CD14-positive monocyte (primary cell): ENCODE results near the gene RYR3. TPM values are rescaled to one million over a fixed set of nuclear protein-coding genes. Genes with fewer than 3 reads are reported as not detected.

Source experiments
- DNase-seq, 3 donors: peaks; one replicate each; pipeline ENCODE4 v3.0.0-alpha.2; 2011 to 2022
- H2AFZ ChIP-seq: 2 replicates; pipeline ENCODE4 v1.6.0; 2012; ENCODE audit warnings: mild to moderate bottlenecking, low read depth, low read length, inconsistent platforms; ENCODE audit not compliant: insufficient read depth, poor library complexity, severe bottlenecking
- H3K27ac ChIP-seq, 2 donors: 1 replicate in 1 of 2; 2 replicates in 1 of 2; pipeline ENCODE4 v1.5.1; 2012 to 2013; ENCODE audit warnings: low read length in 2 of 2, control low read depth in 1 of 2, inconsistent platforms in 1 of 2, low read depth in 1 of 2, mild to moderate bottlenecking in 1 of 2
- H3K27me3 ChIP-seq, 2 donors: one replicate each; pipeline versions ENCODE4 v1.6.0 to v1.6.1; 2011 to 2013; ENCODE audit warnings: low read length in 2 of 2; ENCODE audit not compliant: control insufficient read depth in 2 of 2, insufficient read depth in 2 of 2
- H3K36me3 ChIP-seq, 2 donors: replicated peaks in 1 of 2; 1 replicate in 1 of 2; 2 replicates in 1 of 2; pipeline versions ENCODE4 v1.5.1 to v1.6.1; 2012 to 2013; ENCODE audit warnings: low read length in 2 of 2, control low read depth in 1 of 2, inconsistent platforms in 1 of 2, mild to moderate bottlenecking in 1 of 2; ENCODE audit not compliant: insufficient read depth in 2 of 2, control insufficient read depth in 1 of 2
- H3K4me1 ChIP-seq, 2 donors: 1 replicate in 1 of 2; 2 replicates in 1 of 2; pipeline versions ENCODE4 v1.5.1 to v1.6.1; 2012 to 2013; ENCODE audit warnings: low read length in 2 of 2, control low read depth in 1 of 2, inconsistent platforms in 1 of 2, mild to moderate bottlenecking in 1 of 2, moderate library complexity in 1 of 2; ENCODE audit not compliant: insufficient read depth in 2 of 2, control insufficient read depth in 1 of 2
- H3K4me2 ChIP-seq: replicated peaks from 2 replicates; pipeline ENCODE3; 2012; ENCODE audit warnings: low read length, moderate library complexity, mild to moderate bottlenecking; ENCODE audit not compliant: poor library complexity, severe bottlenecking; ENCODE audit errors: extremely low read depth
- H3K4me3 ChIP-seq, 3 experiments: fragments of 200-600 bp in 1 of 3; sonication (generic) in 1 of 3; replicated peaks in 1 of 3; 1 replicate in 2 of 3; 2 replicates in 1 of 3; pipeline ENCODE4 v1.5.1; 2011 to 2013; ENCODE audit warnings: low read length in 3 of 3, mild to moderate bottlenecking in 3 of 3, control low read depth in 2 of 3, low read depth in 2 of 3, inconsistent platforms in 1 of 3, moderate library complexity in 1 of 3
- H3K79me2 ChIP-seq: 2 replicates; pipeline ENCODE4 v1.6.0; 2012; ENCODE audit warnings: mild to moderate bottlenecking, control low read depth, inconsistent platforms, low read length, moderate library complexity; ENCODE audit not compliant: insufficient read depth
- H3K9ac ChIP-seq: 2 replicates; pipeline ENCODE4 v1.6.0; 2017; ENCODE audit warnings: low read length, mild to moderate bottlenecking; ENCODE audit not compliant: insufficient read depth, poor library complexity, severe bottlenecking
- H3K9me3 ChIP-seq, 2 donors: replicated peaks in 1 of 2; 1 replicate in 1 of 2; 2 replicates in 1 of 2; pipeline versions ENCODE4 v1.5.1 to v1.6.1; 2012 to 2013; ENCODE audit warnings: low read length in 2 of 2, control low read depth in 1 of 2; ENCODE audit not compliant: control insufficient read depth in 1 of 2, insufficient read depth in 1 of 2
- H4K20me1 ChIP-seq: 2 replicates; pipeline ENCODE4 v1.6.0; 2012; ENCODE audit warnings: mild to moderate bottlenecking, low read length, control low read depth, moderate library complexity; ENCODE audit not compliant: insufficient read depth
- H3K27ac Mint-ChIP-seq, 7 donors: one replicate each; pipeline ENCODE4 v1.8.0; 2020; ENCODE audit warnings: mild to moderate bottlenecking in 7 of 7, mixed read lengths in 7 of 7, moderate library complexity in 6 of 7, inconsistent platforms in 2 of 7
- H3K27me3 Mint-ChIP-seq, 3 donors: one replicate each; pipeline ENCODE4 v1.8.0; 2021 to 2022; ENCODE audit warnings: low read depth in 3 of 3, mild to moderate bottlenecking in 3 of 3, mixed read lengths in 3 of 3, moderate library complexity in 3 of 3, inconsistent platforms in 1 of 3
- H3K36me3 Mint-ChIP-seq, 2 donors: one replicate each; pipeline ENCODE4 v1.8.0; 2020; ENCODE audit warnings: mixed read lengths in 2 of 2, inconsistent platforms in 1 of 2, mild to moderate bottlenecking in 1 of 2
- H3K4me1 Mint-ChIP-seq: one replicate; pipeline ENCODE4 v1.8.0; 2020; ENCODE audit warnings: mild to moderate bottlenecking, mixed read lengths
- H3K4me3 Mint-ChIP-seq, 2 donors: one replicate each; pipeline ENCODE4 v1.8.0; 2020; ENCODE audit warnings: mild to moderate bottlenecking in 2 of 2, mixed read lengths in 2 of 2, moderate library complexity in 1 of 2
- H3K9me3 Mint-ChIP-seq, 7 donors: one replicate each; pipeline ENCODE4 v1.8.0; 2020 to 2022; ENCODE audit warnings: mixed read lengths in 7 of 7, mild to moderate bottlenecking in 6 of 7, moderate library complexity in 6 of 7, inconsistent platforms in 2 of 7
- CTCF ChIP-seq: fragments of 200-600 bp; IDR thresholded peaks from one replicate; pipeline ENCODE4 v1.8.0; 2022; ENCODE audit warnings: antibody characterized with exemption, mild to moderate bottlenecking
- WGBS: methylation state at CpG from one replicate; pipeline ENCODE4 v1.1.5; 2013; ENCODE audit warnings: missing lambda C conversion rate; ENCODE audit not compliant: insufficient coverage; 5-methylcytosine and 5-hydroxymethylcytosine counted together
- intact Hi-C, 2 donors: fragments of 100-400 bp; cut with micrococcal nuclease; formaldehyde crosslinking; loops; one replicate each; pipeline versions ENCODE4 v1.15.0 to v1.15.1; 2023
- polyA plus RNA-seq, 3 donors: library from polyadenylated mRNA; depleted of rRNA in 1 of 3; unstranded in 2 of 3; stranded (reverse) in 1 of 3; fragments of 300-500 nt in 2 of 3; fragments of >200 nt in 1 of 3; fragmentation: Illumina TruSeq in 2 of 3; gene quantifications; 1 replicate in 2 of 3; 2 replicates in 1 of 3; pipeline ENCODE4 v1.2.3, GENCODE V29; 2012 to 2021

Gene RYR3
- polyA plus RNA-seq, 3 donors = not detected

GRCh38 chr15:33445984-33446383 is 135.2 kb downstream of the RYR3 start:
- no peaks in the 10 kb centered on the region for H3K4me1 Mint-ChIP-seq
- H3K27ac ChIP-seq = no peak overlapping the region
- H3K4me3 ChIP-seq = no peak overlapping the region
- no peak overlapping the region for H3K9ac ChIP-seq
- H3K27ac Mint-ChIP-seq = no peak overlapping the region
- H3K9me3 ChIP-seq = no peaks in the 10 kb centered on the region
- H3K79me2 ChIP-seq = no peaks in the 10 kb centered on the region
- 0% methylated on average over 2 of the region's 4 CpGs for WGBS
- no peaks in the 10 kb centered on the region for H3K36me3 Mint-ChIP-seq
- peaks cover 10 to 15% of the 10 kb centered on the region in 2 donors for H3K27me3 ChIP-seq
- TF ChIP-seq CTCF = no peak
- no peak for DNase-seq
- H4K20me1 ChIP-seq = no peaks in the 10 kb centered on the region
- H2AFZ ChIP-seq = no peak overlapping the region
- intact Hi-C loops = no loop called here
- H3K4me2 ChIP-seq = no peak overlapping the region
- no peak overlapping the region for H3K4me3 Mint-ChIP-seq
- no peaks in the 10 kb centered on the region for H3K36me3 ChIP-seq
- H3K27me3 Mint-ChIP-seq = peaks cover 28 to 39% (median 34%) of the 10 kb centered on the region in 3 donors
- peaks cover 0 to 3% (median 0%) of the 10 kb centered on the region in 7 donors for H3K9me3 Mint-ChIP-seq
- no peaks in the 10 kb centered on the region for H3K4me1 ChIP-seq

GRCh38 chr15:33448151-33448550 is 137.4 kb downstream of the RYR3 start:
- H3K4me3 Mint-ChIP-seq = no peak overlapping the region
- no peaks in the 10 kb centered on the region for H3K36me3 Mint-ChIP-seq
- H3K4me3 ChIP-seq = no peak overlapping the region
- H3K27me3 Mint-ChIP-seq = peaks cover 22 to 29% (median 27%) of the 10 kb centered on the region in 3 donors
- H3K9me3 Mint-ChIP-seq = peaks cover 0 to 3% (median 0%) of the 10 kb centered on the region in 7 donors
- no peaks in the 10 kb centered on the region for H3K9me3 ChIP-seq
- peaks cover 8 to 9% of the 10 kb centered on the region in 2 donors for H3K27me3 ChIP-seq
- H3K4me1 ChIP-seq = no peaks in the 10 kb centered on the region
- H3K9ac ChIP-seq = no peak overlapping the region
- peak overlapping the region in 1 of 7 donors; percentile 16 for H3K27ac Mint-ChIP-seq
- no peaks in the 10 kb centered on the region for H3K4me1 Mint-ChIP-seq
- no CpG with 5 or more reads among the region's 4 CpGs for WGBS
- H3K79me2 ChIP-seq = no peaks in the 10 kb centered on the region
- no peaks in the 10 kb centered on the region for H4K20me1 ChIP-seq
- no peak overlapping the region for H3K4me2 ChIP-seq
- intact Hi-C loops = no loop called here
- DNase-seq = no peak
- H3K36me3 ChIP-seq = no peaks in the 10 kb centered on the region
- no peak overlapping the region for H2AFZ ChIP-seq
- H3K27ac ChIP-seq = no peak overlapping the region
- TF ChIP-seq CTCF = no peak
